Chondrocyte (in vitro differentiated cells): ENCODE data around the gene GLTP. TPM values are rescaled to one million over a fixed set of nuclear protein-coding genes. Genes with fewer than 3 reads are reported as not detected.
A peak's percentile ranks its signal among the peaks of the same experiment; 100 is the strongest.

Experiments used
- DNase-seq: peaks from one replicate; pipeline ENCODE4 v3.0.0; 2021; ENCODE audit warnings: mixed read lengths, low spot score
- H3K27ac Mint-ChIP-seq: one replicate; pipeline ENCODE4 v1.8.0; 2021; ENCODE audit warnings: mild to moderate bottlenecking, moderate library complexity, mixed read lengths; ENCODE audit not compliant: unreplicated experiment
- H3K27me3 Mint-ChIP-seq: 2 replicates; pipeline ENCODE4 v1.8.0; 2021; ENCODE audit warnings: low read depth, mixed read lengths
- H3K36me3 Mint-ChIP-seq: 2 replicates; pipeline ENCODE4 v1.8.0; 2021; ENCODE audit warnings: low read depth, mixed read lengths
- H3K4me1 Mint-ChIP-seq: 2 replicates; pipeline ENCODE4 v1.8.0; 2021; ENCODE audit warnings: low read depth, mild to moderate bottlenecking, mixed read lengths
- H3K4me3 Mint-ChIP-seq: one replicate; pipeline ENCODE4 v1.8.0; 2021; ENCODE audit warnings: mild to moderate bottlenecking, moderate library complexity, mixed read lengths; ENCODE audit not compliant: unreplicated experiment
- H3K9me3 Mint-ChIP-seq: 2 replicates; pipeline ENCODE4 v1.8.0; 2021; ENCODE audit warnings: low read depth, mixed read lengths
- CTCF ChIP-seq: fragments of 200-600 bp; sonication (generic); IDR thresholded peaks from 2 replicates; pipeline ENCODE4 v1.5.0; 2021; ENCODE audit warnings: antibody characterized with exemption, mild to moderate bottlenecking, moderate library complexity
- total RNA-seq: library from RNA; stranded (reverse); gene quantifications from 3 replicates; pipeline ENCODE4 v1.2.1, GENCODE V29; 2021

The GLTP gene
- total RNA-seq, 1 donor from 2014 or later = 40.7 TPM

- Mint-ChIP-seq H3K9me3 (no peaks in the 10 kb centered on the region), H3K4me3 (peak overlapping the region; percentile 28), H3K27me3 (no peaks in the 10 kb centered on the region), H3K4me1 (no peaks in the 10 kb centered on the region), H3K27ac (no peak overlapping the region), H3K36me3 (no peaks in the 10 kb centered on the region)
- no peak for TF ChIP-seq CTCF
- no peak for DNase-seq
Observed at GRCh38 chr12:109845824-109846205, 34.5 kb downstream of the GLTP start.

- no peaks in the 10 kb centered on the region for H3K9me3 Mint-ChIP-seq
- peak overlapping the region; percentile 28 for H3K4me3 Mint-ChIP-seq
- H3K27me3 Mint-ChIP-seq = no peaks in the 10 kb centered on the region
- TF ChIP-seq CTCF = peak; percentile 100
- no peak overlapping the region for H3K27ac Mint-ChIP-seq
- no peak for DNase-seq
- no peaks in the 10 kb centered on the region for H3K4me1 Mint-ChIP-seq
- H3K36me3 Mint-ChIP-seq = no peaks in the 10 kb centered on the region
Observed at GRCh38 chr12:109844983-109845823, 35.1 kb downstream of the GLTP start.

- TF ChIP-seq CTCF = no peak
- H3K4me3 Mint-ChIP-seq = no peak overlapping the region
- no peak overlapping the region for H3K27ac Mint-ChIP-seq
Observed at GRCh38 chr12:109844091-109844490, 36.2 kb downstream of the GLTP start.

GRCh38 chr12:109842021-109842420 is 38.3 kb downstream of the GLTP start:
- no peaks in the 10 kb centered on the region for H3K36me3 Mint-ChIP-seq
- no peak overlapping the region for H3K4me3 Mint-ChIP-seq
- TF ChIP-seq CTCF = peak; percentile 9
- no peak overlapping the region for H3K27ac Mint-ChIP-seq
- H3K4me1 Mint-ChIP-seq = peaks cover 6% of the 10 kb centered on the region
- no peaks in the 10 kb centered on the region for H3K27me3 Mint-ChIP-seq
- no peaks in the 10 kb centered on the region for H3K9me3 Mint-ChIP-seq
- DNase-seq = no peak

More at GRCh38 chr12:109844091-109844490, 36.2 kb downstream of the GLTP start:
- Mint-ChIP-seq H3K9me3 (no peaks in the 10 kb centered on the region), H3K4me1 (no peaks in the 10 kb centered on the region), H3K36me3 (no peaks in the 10 kb centered on the region), H3K27me3 (no peaks in the 10 kb centered on the region)
- DNase-seq = no peak

- H3K36me3 Mint-ChIP-seq = no peaks in the 10 kb centered on the region
- no peak for TF ChIP-seq CTCF
- H3K4me1 Mint-ChIP-seq = peaks cover 6% of the 10 kb centered on the region
- no peak for DNase-seq
- no peak overlapping the region for H3K27ac Mint-ChIP-seq
- no peaks in the 10 kb centered on the region for H3K27me3 Mint-ChIP-seq
- no peaks in the 10 kb centered on the region for H3K9me3 Mint-ChIP-seq
- no peak overlapping the region for H3K4me3 Mint-ChIP-seq
Observed at GRCh38 chr12:109841356-109841755, 39.0 kb downstream of the GLTP start.
